ENCODE results near the gene GRWD1. TPM values are rescaled to one million over a fixed set of nuclear protein-coding genes. Genes with fewer than 3 reads are reported as not detected.

Gene GRWD1
- total RNA-seq, 1 donor from 2014 or later: 25.8 TPM

DNA sequence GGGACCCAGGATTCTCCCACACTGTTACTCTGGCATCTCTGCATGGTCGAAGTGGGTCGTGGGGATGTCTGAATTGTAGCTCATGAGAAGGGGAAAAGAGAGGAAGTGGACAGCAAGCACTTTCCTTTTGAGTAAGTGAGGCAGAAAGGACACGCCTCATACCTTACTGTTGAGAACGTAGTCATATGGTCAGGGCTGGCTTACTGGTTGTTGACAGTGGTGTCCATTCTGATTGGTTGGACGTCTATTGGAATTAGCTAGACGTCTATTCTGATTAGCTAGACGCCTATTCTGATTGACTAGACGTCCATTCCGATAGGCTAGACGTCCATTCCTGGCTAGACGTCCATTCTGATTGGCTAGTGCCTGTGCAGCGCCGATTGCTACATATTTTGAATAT, 39.9 kb upstream of the GRWD1 start:
- H3K4me3 ChIP-seq: no peak overlapping the region
- no peak overlapping the region for H3K27ac ChIP-seq
- no peak for ATAC-seq
- TF ChIP-seq, protein P1, sequence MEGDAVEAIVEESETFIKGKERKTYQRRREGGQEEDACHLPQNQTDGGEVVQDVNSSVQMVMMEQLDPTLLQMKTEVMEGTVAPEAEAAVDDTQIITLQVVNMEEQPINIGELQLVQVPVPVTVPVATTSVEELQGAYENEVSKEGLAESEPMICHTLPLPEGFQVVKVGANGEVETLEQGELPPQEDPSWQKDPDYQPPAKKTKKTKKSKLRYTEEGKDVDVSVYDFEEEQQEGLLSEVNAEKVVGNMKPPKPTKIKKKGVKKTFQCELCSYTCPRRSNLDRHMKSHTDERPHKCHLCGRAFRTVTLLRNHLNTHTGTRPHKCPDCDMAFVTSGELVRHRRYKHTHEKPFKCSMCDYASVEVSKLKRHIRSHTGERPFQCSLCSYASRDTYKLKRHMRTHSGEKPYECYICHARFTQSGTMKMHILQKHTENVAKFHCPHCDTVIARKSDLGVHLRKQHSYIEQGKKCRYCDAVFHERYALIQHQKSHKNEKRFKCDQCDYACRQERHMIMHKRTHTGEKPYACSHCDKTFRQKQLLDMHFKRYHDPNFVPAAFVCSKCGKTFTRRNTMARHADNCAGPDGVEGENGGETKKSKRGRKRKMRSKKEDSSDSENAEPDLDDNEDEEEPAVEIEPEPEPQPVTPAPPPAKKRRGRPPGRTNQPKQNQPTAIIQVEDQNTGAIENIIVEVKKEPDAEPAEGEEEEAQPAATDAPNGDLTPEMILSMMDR (IDR thresholded peaks at IDR 0.05): no peak
- H3K9me3 ChIP-seq: no peaks in the 10 kb centered on the region
- no peak for DNase-seq
- intact Hi-C loops (cut with DNase I): no loop called here
- no peaks in the 10 kb centered on the region for H3K4me1 ChIP-seq
- H3K36me3 ChIP-seq: no peaks in the 10 kb centered on the region
- H3K27me3 ChIP-seq (ENCODE audit: low read depth): peaks cover 6% of the 10 kb centered on the region

DNA sequence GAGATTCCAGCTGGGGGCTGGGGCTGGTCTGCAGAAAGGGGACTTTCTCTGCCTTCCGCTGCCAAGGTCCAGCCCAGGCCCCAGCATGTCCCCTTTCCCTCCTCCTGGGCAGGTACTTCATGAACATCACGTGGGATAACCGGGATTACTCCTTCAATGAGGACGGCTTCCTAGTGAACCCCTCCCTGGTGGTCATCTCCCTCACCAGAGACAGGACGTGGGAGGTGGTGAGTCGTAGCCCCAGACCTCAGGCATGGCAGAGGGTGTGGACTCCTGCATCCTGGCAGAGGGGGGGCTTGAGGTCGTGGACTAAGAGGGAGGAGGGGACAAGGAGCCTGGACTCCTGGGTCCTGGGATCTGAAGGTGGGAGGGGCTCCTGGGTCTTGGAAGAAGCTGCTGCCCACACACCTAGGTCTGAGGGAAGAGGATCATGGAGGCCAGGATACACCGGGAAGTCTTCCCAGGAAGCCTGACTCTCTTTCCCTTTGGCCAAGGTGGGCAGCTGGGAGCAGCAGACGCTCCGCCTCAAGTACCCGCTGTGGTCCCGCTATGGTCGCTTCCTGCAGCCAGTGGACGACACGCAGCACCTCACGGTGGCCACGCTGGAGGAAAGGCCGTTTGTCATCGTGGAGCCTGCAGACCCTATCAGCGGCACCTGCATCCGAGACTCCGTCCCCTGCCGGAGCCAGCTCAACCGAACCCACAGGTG, 31.8 kb upstream of the GRWD1 start:
- H3K4me1 ChIP-seq: no peaks in the 10 kb centered on the region
- ATAC-seq: peak in 1 of 2 donors; percentile 15
- no peak overlapping the region for H3K27ac ChIP-seq
- intact Hi-C loops (cut with DNase I): no loop called here
- H3K9me3 ChIP-seq: no peaks in the 10 kb centered on the region
- TF ChIP-seq, protein P1 (IDR thresholded peaks at IDR 0.05): no peak
- no peak for DNase-seq
- peaks cover 28% of the 10 kb centered on the region for H3K27me3 ChIP-seq (ENCODE audit: low read depth)
- no peaks in the 10 kb centered on the region for H3K36me3 ChIP-seq
- H3K4me3 ChIP-seq: peak overlapping the region; percentile 29

DNA sequence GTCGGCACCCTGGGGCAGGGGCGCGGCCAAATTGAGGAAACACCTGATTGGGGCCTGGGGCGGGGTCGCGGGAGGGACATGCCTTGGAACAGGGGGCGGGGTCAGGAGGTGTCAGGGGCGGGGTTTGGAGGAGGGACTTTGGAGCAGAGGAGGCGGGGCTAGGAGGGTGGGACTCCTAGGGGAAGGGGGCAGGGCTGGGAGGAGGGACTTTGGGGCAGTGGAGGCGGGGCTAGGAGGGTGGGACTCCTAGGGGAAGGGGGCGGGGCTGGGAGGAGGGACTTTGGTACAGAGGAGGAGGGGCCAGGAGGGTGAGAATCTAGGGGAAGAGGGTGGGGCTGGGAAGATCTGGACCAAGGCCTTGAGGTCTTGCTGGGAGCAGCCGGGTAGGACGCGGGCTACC, 30.4 kb upstream of the GRWD1 start:
- no peaks in the 10 kb centered on the region for H3K9me3 ChIP-seq
- H3K36me3 ChIP-seq: no peaks in the 10 kb centered on the region
- peak overlapping the region; percentile 37 for H3K4me3 ChIP-seq
- TF ChIP-seq, protein P1 (IDR thresholded peaks at IDR 0.05): no peak
- intact Hi-C loops (cut with DNase I): no loop called here
- ATAC-seq (peak; percentile 87 to 94), DNase-seq (peak; percentile 89)
- H3K27ac ChIP-seq: no peak overlapping the region
- H3K4me1 ChIP-seq: no peaks in the 10 kb centered on the region
- H3K27me3 ChIP-seq (ENCODE audit: low read depth): peaks cover 28% of the 10 kb centered on the region

DNA sequence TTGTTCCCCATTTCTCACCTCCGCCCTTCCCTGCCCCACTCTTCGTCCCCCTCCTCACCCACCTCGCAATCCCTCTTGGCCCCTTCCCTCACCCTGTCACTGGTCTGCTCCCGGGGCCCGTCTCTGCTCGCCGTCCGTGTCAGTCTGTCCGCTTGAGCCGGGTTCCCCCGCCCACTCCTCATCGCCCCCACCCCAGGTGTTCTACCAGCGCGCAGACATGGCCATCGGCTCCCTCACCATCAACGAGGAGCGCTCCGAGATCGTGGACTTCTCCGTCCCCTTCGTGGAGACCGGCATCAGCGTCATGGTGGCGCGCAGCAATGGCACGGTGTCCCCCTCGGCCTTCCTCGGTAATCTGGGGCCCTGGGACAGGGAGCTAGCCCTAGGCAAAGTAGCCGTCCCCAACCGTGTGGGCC, 30.0 kb upstream of the GRWD1 start:
- DNase-seq: no peak
- peaks cover 28% of the 10 kb centered on the region for H3K27me3 ChIP-seq (ENCODE audit: low read depth)
- no peaks in the 10 kb centered on the region for H3K4me1 ChIP-seq
- no peaks in the 10 kb centered on the region for H3K9me3 ChIP-seq
- intact Hi-C loops (cut with DNase I): no loop called here
- no peaks in the 10 kb centered on the region for H3K36me3 ChIP-seq
- no peak for ATAC-seq
- peak overlapping the region; percentile 37 for H3K4me3 ChIP-seq
- TF ChIP-seq, protein P1 (IDR thresholded peaks at IDR 0.05): no peak
- H3K27ac ChIP-seq: no peak overlapping the region

DNA sequence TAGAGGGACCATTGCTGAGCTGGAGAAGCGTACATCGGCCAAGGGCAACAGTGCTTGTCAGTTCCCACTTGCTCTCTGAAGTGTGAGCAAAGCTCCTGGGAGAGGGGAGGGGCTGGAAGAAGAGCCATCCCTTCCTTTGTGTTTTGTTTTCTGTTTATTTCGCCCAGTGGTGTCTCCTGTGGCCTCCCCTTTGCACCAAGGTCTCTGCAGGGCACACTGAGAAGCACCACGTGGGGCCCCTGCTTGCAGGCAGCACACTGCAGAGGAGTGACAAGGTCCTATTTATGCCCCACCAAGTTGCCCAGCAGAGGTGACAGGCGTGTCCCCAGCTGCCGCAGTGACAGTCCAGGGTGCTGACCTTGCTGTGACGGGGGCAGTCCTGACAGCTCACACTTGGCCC, 28.4 kb upstream of the GRWD1 start:
- no peak overlapping the region for H3K4me3 ChIP-seq
- H3K9me3 ChIP-seq: no peaks in the 10 kb centered on the region
- H3K36me3 ChIP-seq: no peaks in the 10 kb centered on the region
- ATAC-seq (no peak), DNase-seq (no peak)
- no peaks in the 10 kb centered on the region for H3K4me1 ChIP-seq
- H3K27me3 ChIP-seq (ENCODE audit: low read depth): peaks cover 28% of the 10 kb centered on the region
- H3K27ac ChIP-seq: no peak overlapping the region
- TF ChIP-seq, protein P1 (IDR thresholded peaks at IDR 0.05): no peak
- intact Hi-C loops (cut with DNase I): no loop called here

Data from lower lobe of right lung (tissue), 2 donors.